SKM-1 treated with dmso at 0.1 percent for 144 hours (cell line): ENCODE measurements around the gene EFNA2.
A peak's percentile ranks its signal among the peaks of the same experiment; 100 is the strongest.
"Not testable (repeated sequence)": the region's sequence is repeated elsewhere in the genome, so short reads cannot be mapped to it uniquely, and the experiment has no call there.

ENCODE experiments used
- DNase-seq: peaks from one replicate; lab custom pipeline; 2025; ENCODE audit not compliant: unreplicated experiment; lab: John Stamatoyannopoulos, UW

Gene EFNA2

GRCh38 chr19:1285737-1286360 lies at the start of gene EFNA2:
Gene EFNA2, plus strand, starts transcription at chr19:1285873. Its CDS starts 296 bp downstream, at chr19:1286169.
- DNase-seq, result no peak

GRCh38 chr19:1236576-1236975 lies 49.1 kb upstream of the EFNA2 start:
- DNase-seq, result no peak

- no peak for DNase-seq
Observed at GRCh38 chr19:1237027-1237659, 48.5 kb upstream of the EFNA2 start.

GRCh38 chr19:1237754-1238368 lies 47.8 kb upstream of the EFNA2 start, which contains the start of gene CBARP:
Gene CBARP, minus strand, starts transcription at chr19:1238005. Its CDS starts 1,905 bp downstream, at chr19:1236100.
- no peak for DNase-seq

GRCh38 chr19:1238369-1239303 lies 47.0 kb upstream of the EFNA2 start:
- no peak for DNase-seq

GRCh38 chr19:1239420-1239795 lies 46.3 kb upstream of the EFNA2 start:
- no peak for DNase-seq

- DNase-seq, result peak; percentile 71
Observed at GRCh38 chr19:1239796-1240737, 45.6 kb upstream of the EFNA2 start.

- DNase-seq, result no peak
Observed at GRCh38 chr19:1240925-1241324, 44.7 kb upstream of the EFNA2 start.

GRCh38 chr19:1241417-1242095 lies 44.1 kb upstream of the EFNA2 start, which contains the start of gene ATP5F1D:
Gene ATP5F1D, plus strand, starts transcription at chr19:1241751. Its CDS starts 100 bp downstream, at chr19:1241851.
- DNase-seq, result peak; percentile 78

GRCh38 chr19:1243768-1244692 lies 41.6 kb upstream of the EFNA2 start:
- DNase-seq, result peak; percentile 73

- DNase-seq, result no peak
Observed at GRCh38 chr19:1244693-1245451, 40.8 kb upstream of the EFNA2 start.

GRCh38 chr19:1245494-1246264 lies 40.0 kb upstream of the EFNA2 start:
- no peak for DNase-seq

- not testable (repeated sequence) for DNase-seq
Observed at GRCh38 chr19:1246265-1247087, 39.2 kb upstream of the EFNA2 start.

- DNase-seq, result no peak
Observed at GRCh38 chr19:1247748-1248138, 37.9 kb upstream of the EFNA2 start.

- no peak for DNase-seq
Observed at GRCh38 chr19:1248139-1248785, 37.4 kb upstream of the EFNA2 start, which contains the start of gene MIDN. Gene MIDN, plus strand, starts transcription at chr19:1248583. Its CDS starts 1,714 bp downstream, at chr19:1250297.
